MCF 10A (cell line): Measurements from ENCODE around the gene TMEM54. TPM values are rescaled to one million over a fixed set of nuclear protein-coding genes. Genes with fewer than 3 reads are reported as not detected.

Source experiments
- BruUV-seq: library from RNA; stranded (reverse); fragments of 400-500 nt; replicated peaks from 2 replicates; lab custom pipeline; 2021; lab: Mats Ljungman, UMichigan
- CTCF ChIA-PET: fragments of 300-600 bp; sonication (Branson Sonifier 250); formaldehyde crosslinking; extraction: SDS; loops from one replicate; lab custom pipeline; 2021; ENCODE audit warnings: antibody characterized with exemption, inconsistent platforms; lab: Yijun Ruan, JAX
- POLR2A ChIA-PET: fragments of 300-600, 350-650 bp; sonication (Branson Sonifier 250); formaldehyde crosslinking; extraction: SDS; loops from one replicate; lab custom pipeline; 2020; ENCODE audit warnings: antibody characterized with exemption, inconsistent platforms; lab: Yijun Ruan, JAX
- DNase-seq: peaks from one replicate; pipeline ENCODE4 v3.0.0-alpha.2; 2018; ENCODE audit not compliant: unreplicated experiment
- H3K27ac Mint-ChIP-seq: one replicate; pipeline ENCODE4 v1.8.0; 2022; ENCODE audit warnings: mild to moderate bottlenecking, low read depth, mixed read lengths; ENCODE audit not compliant: unreplicated experiment
- H3K27me3 Mint-ChIP-seq: one replicate; pipeline ENCODE4 v1.8.0; 2022; ENCODE audit warnings: mixed read lengths; ENCODE audit not compliant: insufficient read depth, unreplicated experiment
- H3K36me3 Mint-ChIP-seq: one replicate; pipeline ENCODE4 v1.8.0; 2022; ENCODE audit warnings: mild to moderate bottlenecking, moderate library complexity, mixed read lengths; ENCODE audit not compliant: insufficient read depth, unreplicated experiment
- H3K4me1 Mint-ChIP-seq: one replicate; pipeline ENCODE4 v1.8.0; 2022; ENCODE audit warnings: mixed read lengths; ENCODE audit not compliant: insufficient read depth, unreplicated experiment
- H3K4me3 Mint-ChIP-seq: one replicate; pipeline ENCODE4 v1.8.0; 2022; ENCODE audit warnings: mild to moderate bottlenecking, moderate library complexity, mixed read lengths; ENCODE audit not compliant: unreplicated experiment
- H3K9me3 Mint-ChIP-seq: one replicate; pipeline ENCODE4 v1.8.0; 2022; ENCODE audit warnings: mixed read lengths; ENCODE audit not compliant: unreplicated experiment
- CTCF ChIP-seq: fragments of 200-600 bp; IDR thresholded peaks from one replicate; pipeline ENCODE4 v1.8.0; 2022; ENCODE audit warnings: antibody characterized with exemption, mild to moderate bottlenecking; ENCODE audit not compliant: unreplicated experiment
- intact Hi-C: fragments of 100-400 bp; cut with micrococcal nuclease; formaldehyde crosslinking; loops from 2 replicates; pipeline ENCODE4 v1.14.1; 2022
- total RNA-seq: library from RNA; stranded (reverse); gene quantifications from 2 replicates; pipeline ENCODE4 v1.2.3, GENCODE V29; 2022

TMEM54 gene
- total RNA-seq, 1 experiment from 2014 or later, result 6.2 TPM

GRCh38 chr1:32904797-32905196 is 3.6 kb upstream of the TMEM54 start:
- no peaks in the 10 kb centered on the region for H3K36me3 Mint-ChIP-seq
- DNase-seq, result no peak
- H3K27ac Mint-ChIP-seq, result no peak overlapping the region
- intact Hi-C loops, result no loop called here
- no peak overlapping the region for H3K4me3 Mint-ChIP-seq
- ChIA-PET CTCF (interaction anchor here (0.6 to 1.2 kb wide), 2 partner anchors 151 to 181 kb away, joined by 3 to 5 read pairs; no protein-coding TSS in a partner anchor), POLR2A (interaction anchor here (0.7 kb wide), 1 partner anchor 176 kb away, joined by 4 read pairs; no protein-coding TSS in a partner anchor)
- no peaks in the 10 kb centered on the region for H3K9me3 Mint-ChIP-seq
- no peaks in the 10 kb centered on the region for H3K27me3 Mint-ChIP-seq
- TF ChIP-seq CTCF, result no peak
- no peaks in the 10 kb centered on the region for H3K4me1 Mint-ChIP-seq
- BruUV-seq, result no TSS peak

GRCh38 chr1:32903991-32904785 is 3.0 kb upstream of the TMEM54 start:
- Mint-ChIP-seq H3K27ac (no peak overlapping the region), H3K36me3 (no peaks in the 10 kb centered on the region), H3K4me1 (no peaks in the 10 kb centered on the region), H3K9me3 (no peaks in the 10 kb centered on the region), H3K27me3 (no peaks in the 10 kb centered on the region), H3K4me3 (no peak overlapping the region)
- ChIA-PET CTCF (interaction anchor here (0.6 to 1.2 kb wide), 3 partner anchors 23 to 182 kb away, joined by 3 to 5 read pairs (median 3); no protein-coding TSS in a partner anchor), POLR2A (no interaction called here)
- no peak for TF ChIP-seq CTCF
- intact Hi-C loops, result no loop called here
- no peak for DNase-seq
- no TSS peak for BruUV-seq

- TF ChIP-seq CTCF, result no peak
- Mint-ChIP-seq H3K27me3 (no peaks in the 10 kb centered on the region), H3K4me1 (no peaks in the 10 kb centered on the region), H3K27ac (no peak overlapping the region), H3K36me3 (no peaks in the 10 kb centered on the region), H3K4me3 (peak overlapping the region; percentile 68), H3K9me3 (no peaks in the 10 kb centered on the region)
- intact Hi-C loops, result no loop called here
- DNase-seq, result no peak
- BruUV-seq, result no TSS peak
- POLR2A ChIA-PET, result no interaction called here
- CTCF ChIA-PET, result interaction anchor here (0.6 kb wide), 1 partner anchor 1885 kb away, joined by 3 read pairs; no protein-coding TSS in a partner anchor
Observed at GRCh38 chr1:32902535-32902920, 1.3 kb upstream of the TMEM54 start.

- DNase-seq, result no peak
- no peak overlapping the region for H3K27ac Mint-ChIP-seq
- H3K27me3 Mint-ChIP-seq, result no peaks in the 10 kb centered on the region
- H3K9me3 Mint-ChIP-seq, result no peaks in the 10 kb centered on the region
- POLR2A ChIA-PET, result no interaction called here
- CTCF ChIA-PET, result interaction anchor here (0.6 kb wide), 1 partner anchor 1885 kb away, joined by 3 read pairs; no protein-coding TSS in a partner anchor
- no TSS peak for BruUV-seq
- intact Hi-C loops, result no loop called here
- H3K4me1 Mint-ChIP-seq, result no peaks in the 10 kb centered on the region
- H3K4me3 Mint-ChIP-seq, result peak overlapping the region; percentile 68
- TF ChIP-seq CTCF, result no peak
- H3K36me3 Mint-ChIP-seq, result no peaks in the 10 kb centered on the region
Observed at GRCh38 chr1:32901823-32902534, 790 bp upstream of the TMEM54 start.
